Esophagus muscularis mucosa (tissue), 4 donors: ENCODE data around the gene LHPP.

ENCODE experiments used
- CTCF ChIP-seq, 3 experiments: fragments of 200-600 bp in 2 of 3; fragments of 450-650 bp in 1 of 3; sonication (generic) in 2 of 3; IDR thresholded peaks; one replicate each; pipeline ENCODE4 v1.5.1; 2017 to 2019; ENCODE audit warnings: antibody characterized with exemption in 3 of 3, mild to moderate bottlenecking in 2 of 3, moderate library complexity in 1 of 3
- EP300 ChIP-seq: sonication (generic); formaldehyde crosslinking; IDR thresholded peaks from one replicate; pipeline ENCODE4 v1.6.1; 2017; ENCODE audit warnings: antibody characterized with exemption
- POLR2A ChIP-seq: fragments of 450-650 bp; IDR thresholded peaks from one replicate; pipeline ENCODE4 v1.6.1; 2017; ENCODE audit warnings: antibody characterized with exemption, moderate library complexity, mild to moderate bottlenecking, low read depth
- POLR2AphosphoS5 ChIP-seq, 2 donors: sonication (generic); formaldehyde crosslinking; IDR thresholded peaks; one replicate each; pipeline ENCODE4 v1.6.1; 2017; ENCODE audit warnings: antibody characterized with exemption in 2 of 2

DNA sequence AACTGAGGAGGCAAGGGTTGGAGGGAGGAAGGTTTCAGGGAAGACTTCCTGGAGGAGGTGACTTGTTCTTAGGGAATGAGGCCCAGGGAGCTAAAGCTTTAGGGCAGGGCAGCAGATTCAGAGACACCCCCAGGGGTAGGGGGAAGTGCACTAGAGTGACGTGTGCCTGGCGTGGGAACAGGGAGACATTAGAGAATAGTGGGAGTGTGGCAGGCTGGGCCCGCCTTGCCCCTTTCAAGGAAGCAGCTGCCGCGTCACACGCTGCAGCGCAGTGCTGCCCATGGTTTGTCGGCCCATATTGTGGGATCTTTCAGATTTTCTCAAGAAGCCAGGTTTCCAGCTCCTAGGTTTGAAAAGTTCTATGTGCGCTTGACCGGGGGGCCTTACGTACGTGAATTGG, 139.4 kb downstream of the LHPP start:
- TF ChIP-seq CTCF (IDR thresholded peaks at IDR 0.05), result no peak
- TF ChIP-seq POLR2A, result no peak
- TF ChIP-seq EP300, result no peak
- TF ChIP-seq POLR2AphosphoS5 (IDR thresholded peaks at IDR 0.05), result no peak
